A673 (cell line): ENCODE results near the gene ENTPD8. TPM values are rescaled to one million over a fixed set of nuclear protein-coding genes. Genes with fewer than 3 reads are reported as not detected.

ENCODE experiments used
- BruUV-seq: library from RNA; stranded (reverse); fragments of 400-500 nt; replicated peaks from 2 replicates; lab custom pipeline; 2021; lab: Mats Ljungman, UMichigan
- CTCF ChIA-PET: fragments of 300-600 bp; sonication (Branson Sonifier 250); formaldehyde crosslinking; loops from one replicate; lab custom pipeline; 2022; ENCODE audit warnings: antibody characterized with exemption; lab: Charles Lee
- POLR2A ChIA-PET: fragments of 300-600 bp; sonication (Branson Sonifier 250); formaldehyde crosslinking; loops from one replicate; lab custom pipeline; 2022; ENCODE audit warnings: antibody characterized with exemption; ENCODE audit not compliant: low non-redundant PET; lab: Charles Lee
- DNase-seq: peaks from one replicate; pipeline ENCODE4 v3.0.0-alpha.2; 2015; ENCODE audit warnings: low spot score
- H3K27ac ChIP-seq: fragments of 200-600 bp; sonication (generic); 2 replicates; pipeline ENCODE4 v1.5.1; 2016; ENCODE audit warnings: mixed run types, low read depth, mild to moderate bottlenecking, mixed read lengths, antibody characterized with exemption, low read length; ENCODE audit not compliant: poor library complexity, severe bottlenecking
- H3K27me3 ChIP-seq: fragments of 200-600 bp; sonication (generic); replicated peaks from 2 replicates; pipeline ENCODE4 v1.6.1; 2017; ENCODE audit warnings: mixed run types, low read depth, mild to moderate bottlenecking, mixed read lengths, antibody characterized with exemption, low read length; ENCODE audit not compliant: insufficient read depth, poor library complexity
- H3K36me3 ChIP-seq: fragments of 200-600 bp; sonication (generic); 2 replicates; pipeline ENCODE4 v1.6.1; 2016; ENCODE audit warnings: mixed run types, mild to moderate bottlenecking, mixed read lengths, antibody characterized with exemption, low read length; ENCODE audit not compliant: insufficient read depth, poor library complexity, severe bottlenecking
- H3K4me1 ChIP-seq: fragments of 200-600 bp; sonication (generic); 2 replicates; pipeline ENCODE4 v1.6.1; 2017; ENCODE audit warnings: mixed run types, mild to moderate bottlenecking, mixed read lengths, antibody characterized with exemption, low read length; ENCODE audit not compliant: insufficient read depth, poor library complexity, severe bottlenecking
- H3K4me3 ChIP-seq: fragments of 200-600 bp; sonication (generic); 2 replicates; pipeline ENCODE4 v1.5.1; 2016; ENCODE audit warnings: low read depth, mixed run types, mild to moderate bottlenecking, mixed read lengths, low read length; ENCODE audit not compliant: poor library complexity, severe bottlenecking
- H3K9me3 ChIP-seq: fragments of 200-600 bp; sonication (generic); 2 replicates; pipeline ENCODE4 v1.6.1; 2016; ENCODE audit warnings: mixed run types, low read depth, mild to moderate bottlenecking, mixed read lengths, antibody characterized with exemption, low read length; ENCODE audit not compliant: poor library complexity, severe bottlenecking
- CTCF ChIP-seq: fragments of 300-800, 200-600 bp; sonication (generic); conservative IDR thresholded peaks from 2 replicates; pipeline ENCODE4 v1.5.1; 2017; ENCODE audit warnings: low read depth, mild to moderate bottlenecking, antibody characterized with exemption, low read length, moderate library complexity, mixed read lengths
- EZH2 ChIP-seq: fragments of 200-600 bp; sonication (generic); IDR thresholded peaks from 2 replicates; pipeline ENCODE4 v1.6.1; 2017; ENCODE audit warnings: borderline replicate concordance, low read depth, mild to moderate bottlenecking, mixed read lengths, antibody characterized with exemption, low read length; ENCODE audit not compliant: poor library complexity, severe bottlenecking
- intact Hi-C: fragments of 100-400 bp; cut with micrococcal nuclease; formaldehyde crosslinking; loops from one replicate; pipeline ENCODE4 v1.10.0; 2022; ENCODE audit not compliant: unreplicated experiment
- total RNA-seq: library from RNA; stranded (reverse); gene quantifications from 2 replicates; pipeline ENCODE4 v1.2.3, GENCODE V29; 2021

ENTPD8 gene
- total RNA-seq, 1 experiment from 2014 or later = not detected

- H3K4me3 ChIP-seq = no peak overlapping the region
- no peak overlapping the region for H3K27ac ChIP-seq
- ChIA-PET CTCF (no interaction called here), POLR2A (no interaction called here)
- no peaks in the 10 kb centered on the region for H3K36me3 ChIP-seq
- H3K4me1 ChIP-seq = no peaks in the 10 kb centered on the region
- intact Hi-C loops = no loop called here
- no peak for DNase-seq
- no peaks in the 10 kb centered on the region for H3K27me3 ChIP-seq
- no TSS peak for BruUV-seq
- H3K9me3 ChIP-seq = no peaks in the 10 kb centered on the region
- TF ChIP-seq CTCF = no peak
- TF ChIP-seq EZH2 = no peak
Observed at GRCh38 chr9:137465720-137466388, 24.7 kb upstream of the ENTPD8 start.

GRCh38 chr9:137465000-137465719, 24.0 kb upstream of the ENTPD8 start:
- POLR2A ChIA-PET = no interaction called here

More at GRCh38 chr9:137465000-137465719, 24.0 kb upstream of the ENTPD8 start:
- no TSS peak for BruUV-seq
- DNase-seq = no peak
- H3K4me3 ChIP-seq = no peak overlapping the region
- TF ChIP-seq EZH2 = no peak
- no peak for TF ChIP-seq CTCF
- CTCF ChIA-PET = no interaction called here
- no peaks in the 10 kb centered on the region for H3K36me3 ChIP-seq
- H3K27me3 ChIP-seq = no peaks in the 10 kb centered on the region
- H3K27ac ChIP-seq = no peak overlapping the region
- no peaks in the 10 kb centered on the region for H3K4me1 ChIP-seq
- intact Hi-C loops = no loop called here
- H3K9me3 ChIP-seq = no peaks in the 10 kb centered on the region
